Measurements from ENCODE around the gene CCR1. TPM values are rescaled to one million over a fixed set of nuclear protein-coding genes. Genes with fewer than 3 reads are reported as not detected.

The CCR1 gene
- total RNA-seq, 1 donor from 2014 or later: 2.0 TPM

DNA sequence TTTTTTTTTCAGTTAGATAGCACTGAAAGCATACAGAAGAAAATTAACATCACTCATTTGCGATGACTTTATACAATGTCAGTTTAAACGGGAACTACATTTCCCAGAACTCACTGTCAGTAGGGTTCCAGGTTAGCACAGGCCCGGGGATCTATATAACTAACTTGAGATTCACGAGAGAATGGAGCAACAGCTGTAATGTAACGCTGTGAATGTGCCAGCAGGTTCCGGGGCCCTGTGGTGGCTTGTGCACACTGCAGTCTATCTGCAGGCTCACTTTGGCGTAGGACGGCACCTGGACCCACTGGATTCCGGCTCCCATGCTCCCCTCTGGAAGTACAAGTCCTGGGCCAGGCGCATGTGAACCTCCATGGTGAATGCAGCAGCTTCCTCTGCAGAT lies 19.4 kb downstream of the CCR1 start:
- H3K36me3 ChIP-seq: no peaks in the 10 kb centered on the region
- peaks cover 17% of the 10 kb centered on the region for H3K27me3 ChIP-seq (ENCODE audit: low read depth)
- DNase-seq: no peak
- TF ChIP-seq, protein P1, sequence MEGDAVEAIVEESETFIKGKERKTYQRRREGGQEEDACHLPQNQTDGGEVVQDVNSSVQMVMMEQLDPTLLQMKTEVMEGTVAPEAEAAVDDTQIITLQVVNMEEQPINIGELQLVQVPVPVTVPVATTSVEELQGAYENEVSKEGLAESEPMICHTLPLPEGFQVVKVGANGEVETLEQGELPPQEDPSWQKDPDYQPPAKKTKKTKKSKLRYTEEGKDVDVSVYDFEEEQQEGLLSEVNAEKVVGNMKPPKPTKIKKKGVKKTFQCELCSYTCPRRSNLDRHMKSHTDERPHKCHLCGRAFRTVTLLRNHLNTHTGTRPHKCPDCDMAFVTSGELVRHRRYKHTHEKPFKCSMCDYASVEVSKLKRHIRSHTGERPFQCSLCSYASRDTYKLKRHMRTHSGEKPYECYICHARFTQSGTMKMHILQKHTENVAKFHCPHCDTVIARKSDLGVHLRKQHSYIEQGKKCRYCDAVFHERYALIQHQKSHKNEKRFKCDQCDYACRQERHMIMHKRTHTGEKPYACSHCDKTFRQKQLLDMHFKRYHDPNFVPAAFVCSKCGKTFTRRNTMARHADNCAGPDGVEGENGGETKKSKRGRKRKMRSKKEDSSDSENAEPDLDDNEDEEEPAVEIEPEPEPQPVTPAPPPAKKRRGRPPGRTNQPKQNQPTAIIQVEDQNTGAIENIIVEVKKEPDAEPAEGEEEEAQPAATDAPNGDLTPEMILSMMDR (IDR thresholded peaks at IDR 0.05; ENCODE audit: borderline replicate concordance): no peak
- H3K4me1 ChIP-seq: no peaks in the 10 kb centered on the region
- H3K9me3 ChIP-seq (replicated peaks): peaks cover 14% of the 10 kb centered on the region
- no peak overlapping the region for H3K4me3 ChIP-seq
- intact Hi-C loops (cut with micrococcal nuclease): no loop called here
- H3K27ac ChIP-seq (replicated peaks): no peak overlapping the region

DNA sequence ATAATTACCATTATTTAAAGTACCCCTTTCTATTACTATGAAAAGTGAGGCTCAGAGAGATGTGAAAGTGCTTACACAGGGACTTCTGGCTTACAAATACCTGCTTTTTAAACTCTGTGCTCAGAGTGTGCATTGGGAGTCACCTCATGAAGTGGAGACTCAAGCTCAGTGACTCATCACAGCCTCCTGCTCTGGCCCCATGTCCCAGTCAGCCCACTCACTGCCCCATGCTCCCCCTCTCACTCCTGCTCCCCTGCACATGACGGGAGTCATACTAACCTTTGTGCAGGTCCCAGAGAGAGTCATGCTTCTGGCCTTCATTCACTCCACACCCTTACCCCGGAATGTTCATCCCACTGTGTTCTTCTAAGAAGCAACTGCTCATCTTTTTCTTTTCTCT lies 20.2 kb downstream of the CCR1 start:
- intact Hi-C loops (cut with micrococcal nuclease): no loop called here
- H3K27me3 ChIP-seq (ENCODE audit: low read depth): peaks cover 23% of the 10 kb centered on the region
- H3K9me3 ChIP-seq (replicated peaks): peaks cover 6% of the 10 kb centered on the region
- TF ChIP-seq, protein P1 (IDR thresholded peaks at IDR 0.05; ENCODE audit: borderline replicate concordance): no peak
- no peak for DNase-seq
- H3K4me3 ChIP-seq: no peak overlapping the region
- H3K4me1 ChIP-seq: no peaks in the 10 kb centered on the region
- H3K27ac ChIP-seq (replicated peaks): no peak overlapping the region
- H3K36me3 ChIP-seq: no peaks in the 10 kb centered on the region

DNA sequence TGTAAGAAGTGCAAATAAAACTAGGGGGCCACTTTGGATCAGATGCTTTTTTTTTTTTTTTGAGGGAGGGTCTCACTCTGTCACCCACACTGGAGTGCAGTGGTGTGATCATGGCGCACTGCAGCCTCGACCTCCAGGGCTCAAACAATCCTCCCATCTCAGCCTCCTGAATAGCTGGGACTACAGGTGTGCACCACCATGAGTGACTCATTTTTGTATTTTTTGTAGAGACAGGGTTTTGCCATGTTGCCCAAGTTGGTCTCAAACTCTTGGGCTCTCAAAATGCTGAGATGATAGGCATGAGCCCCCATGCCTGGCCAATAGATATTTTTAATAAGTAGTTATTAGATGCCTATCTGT lies 20.8 kb downstream of the CCR1 start:
- TF ChIP-seq, protein P1 (IDR thresholded peaks at IDR 0.05; ENCODE audit: borderline replicate concordance): no peak

GRCh38 chr3:46186471-46187340 lies 21.4 kb downstream of the CCR1 start:
- intact Hi-C loops (cut with micrococcal nuclease): no loop called here
- Histone ChIP-seq H3K27me3 (ENCODE audit: low read depth) (peaks cover 25% of the 10 kb centered on the region), H3K27ac (replicated peaks) (no peak overlapping the region), H3K4me1 (no peaks in the 10 kb centered on the region), H3K9me3 (replicated peaks) (no peaks in the 10 kb centered on the region), H3K36me3 (no peaks in the 10 kb centered on the region), H3K4me3 (no peak overlapping the region)
- TF ChIP-seq, protein P1 (IDR thresholded peaks at IDR 0.05; ENCODE audit: borderline replicate concordance): no peak
- DNase-seq: no peak

More for the DNA sequence above, 20.8 kb downstream of the CCR1 start:
- H3K27me3 ChIP-seq (ENCODE audit: low read depth): peaks cover 25% of the 10 kb centered on the region
- no peaks in the 10 kb centered on the region for H3K36me3 ChIP-seq
- H3K4me1 ChIP-seq: no peaks in the 10 kb centered on the region
- no peak overlapping the region for H3K27ac ChIP-seq (replicated peaks)
- intact Hi-C loops (cut with micrococcal nuclease): no loop called here
- DNase-seq: no peak
- H3K4me3 ChIP-seq: no peak overlapping the region
- peaks cover under 1% of the 10 kb centered on the region for H3K9me3 ChIP-seq (replicated peaks)

- Histone ChIP-seq H3K36me3 (no peaks in the 10 kb centered on the region), H3K27me3 (ENCODE audit: low read depth) (peaks cover 16% of the 10 kb centered on the region), H3K27ac (replicated peaks) (no peak overlapping the region), H3K4me3 (no peak overlapping the region), H3K4me1 (no peaks in the 10 kb centered on the region), H3K9me3 (replicated peaks) (no peaks in the 10 kb centered on the region)
- intact Hi-C loops (cut with micrococcal nuclease): no loop called here
- TF ChIP-seq, protein P1 (IDR thresholded peaks at IDR 0.05; ENCODE audit: borderline replicate concordance): no peak
- no peak for DNase-seq
Observed at GRCh38 chr3:46184469-46184868, 23.6 kb downstream of the CCR1 start.

Data from left ventricle myocardium inferior (tissue), 1 donor.